ENCODE data around the gene WAPL. TPM values are rescaled to one million over a fixed set of nuclear protein-coding genes. Genes with fewer than 3 reads are reported as not detected.

Gene WAPL
- total and polyA plus RNA-seq, 10 of the 15 experiments (the other 5 are each of a cell fraction or from before 2014, with no cell fraction given) = 15.7 to 45.8 (median 29.0) TPM

DNA sequence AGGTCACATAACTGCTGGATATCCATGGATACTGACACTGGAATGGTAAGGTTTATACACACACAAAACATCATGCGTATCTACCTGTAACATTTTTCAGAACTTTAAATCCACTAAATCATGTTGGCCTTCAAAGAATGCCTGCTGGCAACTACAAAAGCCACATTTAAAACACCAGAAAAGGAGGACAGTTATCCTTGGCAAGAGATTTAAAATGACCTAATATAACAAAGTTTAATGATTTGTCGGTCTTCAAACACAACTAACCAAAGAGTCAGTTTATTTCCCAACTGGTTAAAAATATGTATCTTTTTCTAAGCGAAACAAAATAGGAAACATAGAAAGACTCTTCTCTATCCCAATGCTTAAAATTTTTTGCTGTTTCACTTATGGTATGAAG lies 24.0 kb downstream of the WAPL start:
- ATAC-seq (no peak), FAIRE-seq (no peak), DNase-seq (ENCODE audit: low read depth, low spot score) (no peak)
- no TSS peak for BruUV-seq (replicated peaks)
- in situ Hi-C loops (cut with MboI) (no loop called here), intact Hi-C loops (cut with micrococcal nuclease; ENCODE audit: unreplicated experiment) (no loop called here)
- RAD21 ChIA-PET (ENCODE audit: unreplicated experiment) = no interaction called here
- peaks cover 5% of the 10 kb centered on the region; the same call in 1 of the 2 replicates for H3K4me1 ChIP-seq (ENCODE audit: control insufficient read depth, insufficient read depth, low read length)
- CTCF ChIA-PET = no interaction called here
- H3K4me2 ChIP-seq (ENCODE audit: control insufficient read depth, insufficient read depth) = no peak overlapping the region
- no peaks in the 10 kb centered on the region for H4K20me1 ChIP-seq (ENCODE audit: control insufficient read depth, insufficient read depth)
- H3K79me2 ChIP-seq (ENCODE audit: control insufficient read depth, insufficient read depth, low read length) = peaks cover 41% of the 10 kb centered on the region
- H3K27ac ChIP-seq (ENCODE audit: control insufficient read depth, insufficient read depth) = no peak overlapping the region
- POLR2A ChIA-PET = interaction anchor here (1.0 kb wide), 1 partner anchor 11 kb away, joined by 7 read pairs; no protein-coding TSS in a partner anchor
- 98% methylated on average over 3 of the region's 3 CpGs for WGBS (ENCODE audit: insufficient coverage, insufficient replicate concordance, low lambda C conversion rate, missing lambda C conversion rate)
- no peak overlapping the region for H2AFZ ChIP-seq (ENCODE audit: control insufficient read depth, low read depth, low read length)
- H3K9ac ChIP-seq (ENCODE audit: control insufficient read depth, insufficient read depth, low read length) = no peak overlapping the region
- SMC1A ChIA-PET (ENCODE audit: uncharacterized antibody, unreplicated experiment) = no interaction called here
- H3K36me3 ChIP-seq (ENCODE audit: control insufficient read depth in 2 of 2, insufficient read depth in 2 of 2, low read length in 1 of 2) = peaks cover 2 to 41% of the 10 kb centered on the region in 2 experiments
- H3K4me3 ChIP-seq = no peak overlapping the region
- no peaks in the 10 kb centered on the region; the same call in 2 of the 3 replicates for H3K9me3 ChIP-seq (replicated peaks; ENCODE audit: control insufficient read depth, insufficient read depth, low read length)
- no peaks in the 10 kb centered on the region for H3K27me3 ChIP-seq (replicated peaks in 1 of 2; ENCODE audit: control insufficient read depth in 2 of 2, insufficient read depth in 2 of 2, low read length in 1 of 2)
- TF ChIP-seq RAD21 (IDR thresholded peaks at IDR 0.05; ENCODE audit: insufficient read depth, low read depth, low read length) (no peak), GATAD2B (conservative IDR thresholded peaks at IDR 0.05; ENCODE audit: low read depth) (no peak), IKZF2 (IDR thresholded peaks at IDR 0.05) (no peak), YY1 (IDR thresholded peaks at IDR 0.05; ENCODE audit: low read depth, low read length) (no peak), IRF4 (IDR thresholded peaks at IDR 0.05; ENCODE audit: low read depth, low read length) (no peak), HCFC1 (IDR thresholded peaks at IDR 0.05; ENCODE audit: low read length) (no peak), STAT1 (conservative IDR thresholded peaks at IDR 0.05) (no peak)
- TF ChIP-seq, protein P1, sequence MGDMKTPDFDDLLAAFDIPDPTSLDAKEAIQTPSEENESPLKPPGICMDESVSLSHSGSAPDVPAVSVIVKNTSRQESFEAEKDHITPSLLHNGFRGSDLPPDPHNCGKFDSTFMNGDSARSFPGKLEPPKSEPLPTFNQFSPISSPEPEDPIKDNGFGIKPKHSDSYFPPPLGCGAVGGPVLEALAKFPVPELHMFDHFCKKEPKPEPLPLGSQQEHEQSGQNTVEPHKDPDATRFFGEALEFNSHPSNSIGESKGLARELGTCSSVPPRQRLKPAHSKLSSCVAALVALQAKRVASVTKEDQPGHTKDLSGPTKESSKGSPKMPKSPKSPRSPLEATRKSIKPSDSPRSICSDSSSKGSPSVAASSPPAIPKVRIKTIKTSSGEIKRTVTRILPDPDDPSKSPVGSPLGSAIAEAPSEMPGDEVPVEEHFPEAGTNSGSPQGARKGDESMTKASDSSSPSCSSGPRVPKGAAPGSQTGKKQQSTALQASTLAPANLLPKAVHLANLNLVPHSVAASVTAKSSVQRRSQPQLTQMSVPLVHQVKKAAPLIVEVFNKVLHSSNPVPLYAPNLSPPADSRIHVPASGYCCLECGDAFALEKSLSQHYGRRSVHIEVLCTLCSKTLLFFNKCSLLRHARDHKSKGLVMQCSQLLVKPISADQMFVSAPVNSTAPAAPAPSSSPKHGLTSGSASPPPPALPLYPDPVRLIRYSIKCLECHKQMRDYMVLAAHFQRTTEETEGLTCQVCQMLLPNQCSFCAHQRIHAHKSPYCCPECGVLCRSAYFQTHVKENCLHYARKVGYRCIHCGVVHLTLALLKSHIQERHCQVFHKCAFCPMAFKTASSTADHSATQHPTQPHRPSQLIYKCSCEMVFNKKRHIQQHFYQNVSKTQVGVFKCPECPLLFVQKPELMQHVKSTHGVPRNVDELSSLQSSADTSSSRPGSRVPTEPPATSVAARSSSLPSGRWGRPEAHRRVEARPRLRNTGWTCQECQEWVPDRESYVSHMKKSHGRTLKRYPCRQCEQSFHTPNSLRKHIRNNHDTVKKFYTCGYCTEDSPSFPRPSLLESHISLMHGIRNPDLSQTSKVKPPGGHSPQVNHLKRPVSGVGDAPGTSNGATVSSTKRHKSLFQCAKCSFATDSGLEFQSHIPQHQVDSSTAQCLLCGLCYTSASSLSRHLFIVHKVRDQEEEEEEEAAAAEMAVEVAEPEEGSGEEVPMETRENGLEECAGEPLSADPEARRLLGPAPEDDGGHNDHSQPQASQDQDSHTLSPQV (IDR thresholded peaks at IDR 0.05) = no peak
- TF ChIP-seq, protein P2, sequence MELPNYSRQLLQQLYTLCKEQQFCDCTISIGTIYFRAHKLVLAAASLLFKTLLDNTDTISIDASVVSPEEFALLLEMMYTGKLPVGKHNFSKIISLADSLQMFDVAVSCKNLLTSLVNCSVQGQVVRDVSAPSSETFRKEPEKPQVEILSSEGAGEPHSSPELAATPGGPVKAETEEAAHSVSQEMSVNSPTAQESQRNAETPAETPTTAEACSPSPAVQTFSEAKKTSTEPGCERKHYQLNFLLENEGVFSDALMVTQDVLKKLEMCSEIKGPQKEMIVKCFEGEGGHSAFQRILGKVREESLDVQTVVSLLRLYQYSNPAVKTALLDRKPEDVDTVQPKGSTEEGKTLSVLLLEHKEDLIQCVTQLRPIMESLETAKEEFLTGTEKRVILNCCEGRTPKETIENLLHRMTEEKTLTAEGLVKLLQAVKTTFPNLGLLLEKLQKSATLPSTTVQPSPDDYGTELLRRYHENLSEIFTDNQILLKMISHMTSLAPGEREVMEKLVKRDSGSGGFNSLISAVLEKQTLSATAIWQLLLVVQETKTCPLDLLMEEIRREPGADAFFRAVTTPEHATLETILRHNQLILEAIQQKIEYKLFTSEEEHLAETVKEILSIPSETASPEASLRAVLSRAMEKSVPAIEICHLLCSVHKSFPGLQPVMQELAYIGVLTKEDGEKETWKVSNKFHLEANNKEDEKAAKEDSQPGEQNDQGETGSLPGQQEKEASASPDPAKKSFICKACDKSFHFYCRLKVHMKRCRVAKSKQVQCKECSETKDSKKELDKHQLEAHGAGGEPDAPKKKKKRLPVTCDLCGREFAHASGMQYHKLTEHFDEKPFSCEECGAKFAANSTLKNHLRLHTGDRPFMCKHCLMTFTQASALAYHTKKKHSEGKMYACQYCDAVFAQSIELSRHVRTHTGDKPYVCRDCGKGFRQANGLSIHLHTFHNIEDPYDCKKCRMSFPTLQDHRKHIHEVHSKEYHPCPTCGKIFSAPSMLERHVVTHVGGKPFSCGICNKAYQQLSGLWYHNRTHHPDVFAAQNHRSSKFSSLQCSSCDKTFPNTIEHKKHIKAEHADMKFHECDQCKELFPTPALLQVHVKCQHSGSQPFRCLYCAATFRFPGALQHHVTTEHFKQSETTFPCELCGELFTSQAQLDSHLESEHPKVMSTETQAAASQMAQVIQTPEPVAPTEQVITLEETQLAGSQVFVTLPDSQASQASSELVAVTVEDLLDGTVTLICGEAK (IDR thresholded peaks at IDR 0.05; ENCODE audit: borderline replicate concordance) = no peak
- TF ChIP-seq, protein P3, sequence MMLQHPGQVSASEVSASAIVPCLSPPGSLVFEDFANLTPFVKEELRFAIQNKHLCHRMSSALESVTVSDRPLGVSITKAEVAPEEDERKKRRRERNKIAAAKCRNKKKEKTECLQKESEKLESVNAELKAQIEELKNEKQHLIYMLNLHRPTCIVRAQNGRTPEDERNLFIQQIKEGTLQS (IDR thresholded peaks at IDR 0.05; ENCODE audit: borderline replicate concordance, extremely low read depth, low read depth, low read length) = no peak
- TF ChIP-seq, protein P4, sequence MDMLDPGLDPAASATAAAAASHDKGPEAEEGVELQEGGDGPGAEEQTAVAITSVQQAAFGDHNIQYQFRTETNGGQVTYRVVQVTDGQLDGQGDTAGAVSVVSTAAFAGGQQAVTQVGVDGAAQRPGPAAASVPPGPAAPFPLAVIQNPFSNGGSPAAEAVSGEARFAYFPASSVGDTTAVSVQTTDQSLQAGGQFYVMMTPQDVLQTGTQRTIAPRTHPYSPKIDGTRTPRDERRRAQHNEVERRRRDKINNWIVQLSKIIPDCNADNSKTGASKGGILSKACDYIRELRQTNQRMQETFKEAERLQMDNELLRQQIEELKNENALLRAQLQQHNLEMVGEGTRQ (IDR thresholded peaks at IDR 0.05; ENCODE audit: borderline replicate concordance, low read depth, low read length) = no peak
